Measurements from ENCODE around the gene WFDC10A. TPM values are rescaled to one million over a fixed set of nuclear protein-coding genes. Genes with fewer than 3 reads are reported as not detected.
"Not testable (repeated sequence)": the region's sequence is repeated elsewhere in the genome, so short reads cannot be mapped to it uniquely, and the experiment has no call there.

The WFDC10A gene
- total RNA-seq, 2 experiments from 2014 or later = not detected

DNA sequence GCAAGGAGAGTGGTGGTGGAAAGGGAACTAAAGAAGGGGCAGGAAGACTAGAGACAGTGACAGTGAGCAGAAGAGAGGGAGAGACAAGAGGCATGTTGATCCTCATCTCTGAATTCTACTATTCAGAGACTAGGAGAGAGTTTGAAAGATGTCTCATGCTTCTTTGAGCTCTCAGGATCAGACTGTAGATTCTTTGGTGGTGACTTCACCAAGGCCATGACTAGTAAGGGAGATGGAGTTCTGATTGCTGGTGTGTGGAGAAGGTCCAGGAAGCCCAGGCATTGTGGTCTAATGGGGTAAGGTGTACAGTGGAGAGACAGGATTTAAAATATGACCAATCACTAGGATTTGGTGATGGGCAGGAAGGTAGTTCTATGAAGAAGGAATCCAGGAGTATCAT is 832 bp downstream of the WFDC10A start:
- no peak overlapping the region for H3K27ac Mint-ChIP-seq
- peaks cover 25% of the 10 kb centered on the region for H3K27me3 Mint-ChIP-seq
- no peak for DNase-seq
- no peaks in the 10 kb centered on the region for H3K36me3 Mint-ChIP-seq (ENCODE audit: low read depth)
- POLR2A ChIA-PET = no interaction called here
- peaks cover 3% of the 10 kb centered on the region for H3K4me1 Mint-ChIP-seq (ENCODE audit: low read depth)
- H3K4me3 Mint-ChIP-seq = no peak overlapping the region
- ATAC-seq = no peak
- intact Hi-C loops (cut with micrococcal nuclease) = no loop called here
- CTCF ChIA-PET = interaction anchor here (0.7 to 7.7 kb wide), 6 partner anchors 11 to 491 kb away, joined by 3 to 66 read pairs (median 7); no protein-coding TSS in a partner anchor
- TF ChIP-seq, protein P1, sequence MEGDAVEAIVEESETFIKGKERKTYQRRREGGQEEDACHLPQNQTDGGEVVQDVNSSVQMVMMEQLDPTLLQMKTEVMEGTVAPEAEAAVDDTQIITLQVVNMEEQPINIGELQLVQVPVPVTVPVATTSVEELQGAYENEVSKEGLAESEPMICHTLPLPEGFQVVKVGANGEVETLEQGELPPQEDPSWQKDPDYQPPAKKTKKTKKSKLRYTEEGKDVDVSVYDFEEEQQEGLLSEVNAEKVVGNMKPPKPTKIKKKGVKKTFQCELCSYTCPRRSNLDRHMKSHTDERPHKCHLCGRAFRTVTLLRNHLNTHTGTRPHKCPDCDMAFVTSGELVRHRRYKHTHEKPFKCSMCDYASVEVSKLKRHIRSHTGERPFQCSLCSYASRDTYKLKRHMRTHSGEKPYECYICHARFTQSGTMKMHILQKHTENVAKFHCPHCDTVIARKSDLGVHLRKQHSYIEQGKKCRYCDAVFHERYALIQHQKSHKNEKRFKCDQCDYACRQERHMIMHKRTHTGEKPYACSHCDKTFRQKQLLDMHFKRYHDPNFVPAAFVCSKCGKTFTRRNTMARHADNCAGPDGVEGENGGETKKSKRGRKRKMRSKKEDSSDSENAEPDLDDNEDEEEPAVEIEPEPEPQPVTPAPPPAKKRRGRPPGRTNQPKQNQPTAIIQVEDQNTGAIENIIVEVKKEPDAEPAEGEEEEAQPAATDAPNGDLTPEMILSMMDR (IDR thresholded peaks at IDR 0.05) = no peak
- H3K9me3 Mint-ChIP-seq = no peaks in the 10 kb centered on the region

DNA sequence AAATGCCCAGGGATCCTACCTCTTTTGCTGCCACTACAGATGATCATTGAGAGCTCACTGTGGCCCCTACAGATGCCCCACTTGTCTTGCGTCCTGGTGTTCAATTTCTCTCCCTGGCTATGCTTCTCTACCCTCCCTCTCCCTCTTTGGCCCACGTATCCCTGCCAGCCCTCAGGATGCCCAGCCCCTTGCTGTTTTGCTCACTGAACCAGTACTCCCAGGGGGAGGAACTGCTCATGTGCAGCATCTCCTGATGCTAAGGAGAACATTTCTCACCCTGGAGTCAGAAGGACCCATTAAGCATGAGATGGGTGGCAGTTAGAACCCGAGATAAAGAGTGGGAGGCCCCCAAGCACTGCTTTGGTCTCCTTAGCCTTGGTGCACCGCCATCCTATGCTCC is 1.6 kb downstream of the WFDC10A start, which contains the start of gene WFDC9:
Gene WFDC9 (minus strand): TSS at position 101 of the 400 bp plus-strand sequence. CDS start 21,103 bp downstream, outside the sequence.
- Mint-ChIP-seq H3K36me3 (ENCODE audit: low read depth) (no peaks in the 10 kb centered on the region), H3K27ac (no peak within 1 kb of the TSS), H3K4me3 (no peak within 1 kb of the TSS), H3K4me1 (ENCODE audit: low read depth) (peaks cover 3% of the 10 kb centered on the region), H3K27me3 (peaks cover 24% of the 10 kb centered on the region), H3K9me3 (no peaks in the 10 kb centered on the region)
- ATAC-seq = no peak
- ChIA-PET POLR2A (no interaction called here), CTCF (interaction anchor here (7.7 kb wide), 1 partner anchor 139 kb away, joined by 66 read pairs; no protein-coding TSS in a partner anchor)
- DNase-seq = no peak
- intact Hi-C loops (cut with micrococcal nuclease) = no loop called here
- TF ChIP-seq, protein P1 (IDR thresholded peaks at IDR 0.05) = no peak

DNA sequence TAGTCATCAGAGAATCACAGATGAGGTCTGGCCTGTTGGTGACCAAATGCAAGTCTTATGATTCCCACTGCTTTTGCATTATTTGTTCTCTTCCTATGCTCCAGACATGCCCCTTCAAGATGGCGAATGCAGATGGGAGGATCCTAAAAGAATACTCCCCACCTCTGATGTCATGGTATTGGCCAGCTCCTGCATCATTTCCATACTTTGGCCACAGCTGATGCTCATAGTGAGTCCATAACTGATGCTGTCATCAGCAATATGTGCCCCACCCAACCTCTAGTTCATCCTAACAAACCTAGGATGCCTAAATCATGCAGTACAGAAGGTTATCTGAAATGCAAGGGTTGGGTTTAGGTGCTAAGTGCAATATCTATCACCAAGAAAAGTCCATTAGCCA is 7.0 kb downstream of the WFDC10A start:
- H3K27me3 Mint-ChIP-seq = peaks cover 8% of the 10 kb centered on the region
- intact Hi-C loops (cut with micrococcal nuclease) = no loop called here
- H3K36me3 Mint-ChIP-seq (ENCODE audit: low read depth) = no peaks in the 10 kb centered on the region
- DNase-seq (no peak), ATAC-seq (no peak)
- H3K4me3 Mint-ChIP-seq = no peak overlapping the region
- no peaks in the 10 kb centered on the region for H3K9me3 Mint-ChIP-seq
- POLR2A ChIA-PET = no interaction called here
- no peaks in the 10 kb centered on the region for H3K4me1 Mint-ChIP-seq (ENCODE audit: low read depth)
- H3K27ac Mint-ChIP-seq = no peak overlapping the region
- TF ChIP-seq, protein P1 (IDR thresholded peaks at IDR 0.05) = no peak
- CTCF ChIA-PET = no interaction called here

DNA sequence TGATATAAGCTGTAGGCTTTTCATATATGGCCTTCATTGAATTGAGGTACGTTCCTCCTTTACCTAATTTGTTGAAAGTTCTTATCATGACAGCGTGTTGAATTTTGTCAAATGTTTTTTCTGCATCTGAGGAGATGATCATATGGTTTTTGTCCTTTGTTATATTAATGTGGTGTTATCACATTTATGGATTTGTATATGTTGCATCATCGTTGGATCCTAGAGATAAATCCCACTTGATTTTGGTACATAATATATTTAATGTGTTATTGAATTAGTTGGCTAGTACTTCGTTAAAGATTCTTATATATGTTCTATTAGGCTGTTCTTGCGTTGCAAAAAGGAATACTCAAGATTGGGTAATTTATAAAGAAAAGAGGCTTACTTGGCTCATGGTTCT is 10.1 kb downstream of the WFDC10A start:
- Mint-ChIP-seq H3K27me3 (peaks cover 6% of the 10 kb centered on the region), H3K36me3 (ENCODE audit: low read depth) (no peaks in the 10 kb centered on the region), H3K4me3 (no peak overlapping the region), H3K4me1 (ENCODE audit: low read depth) (no peaks in the 10 kb centered on the region), H3K27ac (no peak overlapping the region), H3K9me3 (no peaks in the 10 kb centered on the region)
- intact Hi-C loops (cut with micrococcal nuclease) = no loop called here
- POLR2A ChIA-PET = no interaction called here
- ATAC-seq = no peak
- CTCF ChIA-PET = interaction anchor here (1.7 kb wide), 2 partner anchors 8 to 131 kb away, joined by 4 to 7 read pairs; no protein-coding TSS in a partner anchor
- TF ChIP-seq, protein P1 (IDR thresholded peaks at IDR 0.05) = no peak
- no peak for DNase-seq

DNA sequence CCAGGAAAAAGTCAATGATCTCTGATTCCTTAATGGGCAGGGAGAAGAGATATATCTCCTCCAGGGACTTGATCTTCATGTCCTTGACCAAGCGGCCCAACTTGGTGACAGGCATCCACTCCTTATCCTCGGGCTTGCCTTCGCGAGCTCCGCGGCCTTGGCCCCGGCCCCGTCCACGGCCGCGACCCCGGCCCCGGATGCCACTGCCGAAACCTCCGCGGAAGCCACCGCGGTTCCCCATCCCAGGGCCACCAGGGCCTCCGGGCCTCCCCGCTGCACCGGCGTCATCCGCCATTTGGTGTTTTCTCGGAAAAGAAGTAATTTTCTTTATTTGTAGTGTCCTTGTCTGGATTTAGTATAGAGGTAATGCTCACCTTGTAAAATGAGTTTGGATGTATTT is 11.5 kb downstream of the WFDC10A start:
- intact Hi-C loops (cut with micrococcal nuclease); H3K4me1 Mint-ChIP-seq (ENCODE audit: low read depth); H3K9me3 Mint-ChIP-seq; POLR2A ChIA-PET; H3K36me3 Mint-ChIP-seq (ENCODE audit: low read depth); CTCF ChIA-PET; H3K4me3 Mint-ChIP-seq; DNase-seq; H3K27ac Mint-ChIP-seq; ATAC-seq; H3K27me3 Mint-ChIP-seq: not testable (repeated sequence)

DNA sequence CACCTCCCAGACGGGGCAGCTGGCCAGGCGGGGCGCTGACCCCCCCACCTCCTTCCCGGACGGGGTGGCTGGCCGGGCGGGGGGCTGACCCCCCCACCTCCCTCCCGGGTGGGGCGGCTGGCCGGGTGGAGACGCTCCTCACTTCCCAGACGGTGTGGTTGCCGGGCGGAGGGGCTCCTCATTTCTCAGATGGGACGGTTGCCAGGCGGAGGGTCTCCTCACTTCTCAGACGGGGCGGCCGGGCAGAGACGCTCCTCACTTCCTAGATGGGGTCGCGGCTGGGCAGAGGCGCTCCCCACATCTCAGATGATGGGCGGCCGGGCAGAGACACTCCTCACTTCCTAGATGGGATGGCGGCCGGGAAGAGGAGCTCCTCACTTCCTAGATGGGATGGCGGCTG is 16.3 kb downstream of the WFDC10A start:
- not testable (repeated sequence) for H3K36me3 Mint-ChIP-seq (ENCODE audit: low read depth); H3K4me1 Mint-ChIP-seq (ENCODE audit: low read depth)

More for the DNA sequence above, 16.3 kb downstream of the WFDC10A start:
- ATAC-seq; CTCF ChIA-PET; DNase-seq; H3K27me3 Mint-ChIP-seq; H3K27ac Mint-ChIP-seq; H3K4me3 Mint-ChIP-seq; H3K9me3 Mint-ChIP-seq; POLR2A ChIA-PET; intact Hi-C loops (cut with micrococcal nuclease): not testable (repeated sequence)

Measured in activated CD8-positive, alpha-beta T cell treated with anti-CD3 and anti-CD28 coated beads for 36 hours (primary cell).